Fibroblast of skin of left quadriceps (primary cell): ENCODE measurements around the gene NGEF.

Experiments
- DNase-seq, 2 experiments: peaks; one replicate each; pipeline ENCODE4 v3.0.0-alpha.2; 2013; ENCODE audit warnings: low read depth in 2 of 2

Gene NGEF

DNA sequence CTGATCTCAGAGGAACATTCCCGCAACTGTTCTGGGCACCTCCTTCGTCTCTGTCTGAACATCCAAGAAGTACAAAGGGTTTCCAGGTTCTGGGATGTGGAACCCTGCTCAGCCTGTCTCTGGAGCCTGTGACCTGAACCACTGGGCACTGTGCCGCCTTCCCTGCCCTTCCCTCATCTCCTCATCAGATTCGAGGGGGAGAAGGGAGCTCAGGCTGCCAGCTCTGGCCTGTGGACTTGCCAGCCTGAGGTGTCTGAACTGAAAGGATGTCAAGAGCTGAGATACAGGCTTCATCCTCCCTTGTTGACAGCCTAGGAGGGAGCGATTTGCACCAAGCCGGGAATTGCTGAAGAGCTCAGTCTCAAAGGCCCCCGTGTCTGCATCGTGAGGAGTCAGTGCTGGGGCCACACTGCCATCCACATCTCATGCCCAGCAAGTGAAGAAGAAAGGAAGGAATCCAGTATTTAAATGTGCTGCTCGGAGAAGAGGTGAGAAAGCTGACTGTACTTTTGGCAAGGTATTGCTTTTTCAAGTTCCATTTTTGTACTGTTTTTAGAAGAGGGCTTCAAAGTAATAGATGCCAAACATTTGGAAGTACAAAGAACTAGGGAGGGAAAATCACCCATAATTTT lies 32.0 kb upstream of the NGEF start:
- no peak for DNase-seq

- no peak for DNase-seq
Measured at GRCh38 chr2:233042549-233042948, 29.5 kb upstream of the NGEF start.

DNA sequence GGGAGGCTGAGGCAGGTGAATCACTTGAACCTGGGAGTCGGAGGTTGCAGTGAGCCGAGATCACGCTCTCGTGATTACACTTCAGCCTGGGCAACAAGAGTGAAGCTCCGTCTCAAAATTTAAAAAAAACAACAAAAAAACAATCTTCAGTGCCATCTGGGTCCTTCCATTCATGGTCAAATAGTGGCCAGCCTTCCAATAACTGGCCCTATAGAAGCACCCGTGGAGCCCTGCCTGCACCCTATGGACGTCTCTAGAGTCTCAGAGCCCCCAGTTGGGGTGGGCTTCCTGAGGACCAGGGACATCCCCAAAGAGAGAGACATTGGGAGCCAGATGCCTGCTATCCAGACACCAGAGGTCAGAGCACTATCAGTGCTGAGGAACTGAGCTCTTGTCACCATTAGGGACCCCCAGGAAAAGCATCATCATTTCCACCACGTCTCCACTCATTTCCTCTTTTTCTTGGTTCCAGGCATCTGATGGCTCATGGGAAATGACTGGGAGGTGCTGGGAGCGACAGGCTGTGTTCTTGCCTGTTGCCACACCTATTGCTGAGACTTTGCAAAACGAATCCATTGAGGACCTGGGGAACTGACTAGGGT lies 28.8 kb upstream of the NGEF start:
- no peak for DNase-seq

- no peak for DNase-seq
Measured at GRCh38 chr2:233040571-233040970, 27.5 kb upstream of the NGEF start.

GRCh38 chr2:233039846-233040530 lies 26.9 kb upstream of the NGEF start:
- DNase-seq = no peak

- DNase-seq = no peak
Measured at GRCh38 chr2:233039212-233039845, 26.3 kb upstream of the NGEF start.

DNA sequence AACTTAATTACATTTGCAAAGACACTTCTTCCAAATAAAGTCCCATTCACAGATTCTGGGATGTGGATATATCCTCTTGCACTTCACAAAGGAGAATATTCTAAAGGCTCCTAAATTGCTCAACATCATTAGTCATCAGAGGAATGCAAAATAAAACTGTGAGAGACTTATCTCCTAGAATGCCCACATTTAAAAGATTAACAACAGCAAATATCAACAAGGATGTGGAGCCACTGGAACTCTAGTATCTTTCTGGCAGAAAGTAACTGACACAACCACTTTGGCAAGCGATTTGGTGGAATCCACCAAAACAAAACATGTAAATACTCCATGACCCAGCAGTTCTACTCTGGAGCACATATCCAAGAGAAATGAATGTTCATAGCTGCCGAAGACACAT lies 24.0 kb upstream of the NGEF start:
- DNase-seq = no peak

DNA sequence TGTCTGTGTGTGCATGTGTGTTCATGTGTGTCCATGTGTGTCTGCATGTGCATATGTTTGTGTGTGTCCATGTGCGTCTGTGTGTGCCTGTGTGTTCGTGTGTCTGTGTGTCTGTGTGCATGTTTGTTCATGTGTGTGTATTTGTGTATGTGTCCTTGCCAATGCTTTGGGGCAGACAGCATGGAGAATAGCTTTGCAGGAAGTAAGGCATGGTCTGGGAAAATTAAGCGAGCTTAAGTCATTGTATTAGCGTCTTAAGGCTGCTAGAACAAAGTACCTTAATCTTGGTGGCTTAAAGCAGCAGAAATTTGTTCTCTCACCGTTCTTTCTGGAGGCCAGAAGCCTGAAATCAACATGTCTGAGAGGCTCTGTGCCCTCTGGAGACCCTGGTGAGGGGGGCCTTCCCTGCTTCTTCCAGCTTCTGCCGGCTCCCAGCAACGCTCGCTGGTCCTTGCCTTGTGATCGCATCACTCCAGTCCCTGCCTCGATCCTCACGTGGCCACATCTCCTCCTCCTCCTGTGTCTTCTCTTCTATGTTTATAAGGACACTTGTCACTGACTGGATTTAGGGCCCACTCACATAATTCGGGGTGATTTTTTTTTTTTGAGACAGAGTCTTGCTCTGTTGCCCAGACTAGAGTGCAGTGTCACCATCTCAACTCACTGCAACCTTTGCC lies 23.2 kb upstream of the NGEF start:
- DNase-seq = no peak

DNA sequence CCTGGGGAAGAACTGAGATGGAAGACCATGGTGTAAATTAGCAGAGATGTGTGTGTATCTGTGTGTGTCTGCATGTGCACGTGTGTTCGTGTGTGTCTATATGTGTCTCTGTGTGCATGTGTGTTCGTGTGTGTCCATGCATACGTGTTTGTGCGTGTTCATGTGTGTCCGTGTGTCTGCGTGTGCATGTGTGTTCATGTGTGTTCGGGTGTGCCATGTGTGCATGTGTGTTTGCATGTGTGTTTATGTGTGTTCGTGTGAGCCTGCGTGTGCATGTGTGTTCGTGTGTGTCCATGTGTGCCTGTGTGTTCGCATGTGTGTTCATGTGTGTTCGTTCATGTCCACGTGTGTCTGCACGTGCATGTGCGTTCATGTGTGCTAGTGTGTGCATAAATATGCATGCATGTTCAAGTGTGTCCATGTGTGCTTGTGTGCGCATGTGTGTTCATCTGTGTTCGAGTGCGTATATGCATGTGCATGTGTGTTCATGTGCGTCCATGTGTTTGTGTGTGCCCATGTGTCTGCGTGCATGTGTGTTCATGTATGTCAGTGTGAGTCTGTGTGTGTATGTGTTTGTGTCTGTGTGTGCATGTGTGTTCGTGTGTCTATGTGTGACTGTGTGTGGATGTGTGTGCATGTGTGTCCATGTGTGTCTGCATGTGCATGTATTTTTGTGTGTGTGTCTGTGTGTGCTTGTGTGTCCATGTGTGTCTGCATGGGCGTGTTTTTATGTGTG lies 22.5 kb upstream of the NGEF start:
- DNase-seq = no peak

DNA sequence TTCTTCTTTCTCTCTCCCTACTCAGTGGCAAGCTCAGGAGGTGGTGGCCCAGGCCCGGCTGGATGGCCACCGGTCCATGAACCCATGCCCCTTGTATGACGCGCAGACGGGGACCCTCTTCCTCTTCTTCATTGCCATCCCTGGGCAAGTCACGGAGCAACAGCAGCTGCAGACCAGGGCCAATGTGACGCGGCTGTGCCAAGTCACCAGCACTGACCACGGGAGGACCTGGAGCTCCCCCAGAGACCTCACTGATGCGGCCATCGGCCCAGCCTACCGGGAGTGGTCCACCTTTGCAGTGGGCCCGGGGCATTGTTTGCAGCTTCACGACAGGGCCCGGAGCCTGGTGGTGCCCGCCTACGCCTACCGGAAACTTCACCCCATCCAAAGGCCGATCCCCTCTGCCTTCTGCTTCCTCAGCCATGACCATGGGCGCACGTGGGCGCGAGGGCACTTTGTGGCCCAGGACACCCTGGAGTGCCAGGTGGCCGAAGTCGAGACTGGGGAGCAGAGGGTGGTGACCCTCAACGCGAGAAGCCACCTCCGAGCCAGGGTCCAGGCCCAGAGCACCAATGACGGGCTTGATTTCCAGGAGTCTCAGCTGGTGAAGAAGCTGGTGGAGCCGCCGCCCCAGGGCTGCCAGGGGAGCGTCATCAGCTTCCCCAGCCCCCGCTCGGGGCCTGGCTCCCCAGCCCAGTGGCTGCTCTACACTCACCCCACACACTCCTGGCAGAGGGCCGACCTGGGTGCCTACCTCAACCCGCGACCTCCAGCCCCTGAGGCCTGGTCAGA lies 21.2 kb upstream of the NGEF start:
- no peak for DNase-seq

DNA sequence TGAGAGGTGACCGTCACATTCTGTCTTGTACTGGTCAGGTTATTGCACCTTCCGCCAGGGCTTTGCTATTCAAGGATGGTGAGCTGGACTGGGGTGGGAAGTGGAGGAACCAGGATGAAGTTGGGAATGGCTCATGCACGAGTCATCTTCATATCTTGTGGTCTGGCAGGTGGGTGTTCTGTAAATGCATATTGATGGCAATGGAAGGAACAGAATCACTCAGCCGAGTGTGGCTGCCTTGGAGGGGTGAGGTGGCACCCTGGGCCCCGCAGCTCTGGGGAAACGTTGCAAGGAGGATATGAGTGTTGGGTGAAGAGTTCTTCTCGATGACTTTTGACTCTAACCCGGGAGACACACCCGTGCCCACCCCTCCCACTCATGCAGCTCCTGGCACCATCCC lies 20.6 kb upstream of the NGEF start:
- no peak for DNase-seq

DNA sequence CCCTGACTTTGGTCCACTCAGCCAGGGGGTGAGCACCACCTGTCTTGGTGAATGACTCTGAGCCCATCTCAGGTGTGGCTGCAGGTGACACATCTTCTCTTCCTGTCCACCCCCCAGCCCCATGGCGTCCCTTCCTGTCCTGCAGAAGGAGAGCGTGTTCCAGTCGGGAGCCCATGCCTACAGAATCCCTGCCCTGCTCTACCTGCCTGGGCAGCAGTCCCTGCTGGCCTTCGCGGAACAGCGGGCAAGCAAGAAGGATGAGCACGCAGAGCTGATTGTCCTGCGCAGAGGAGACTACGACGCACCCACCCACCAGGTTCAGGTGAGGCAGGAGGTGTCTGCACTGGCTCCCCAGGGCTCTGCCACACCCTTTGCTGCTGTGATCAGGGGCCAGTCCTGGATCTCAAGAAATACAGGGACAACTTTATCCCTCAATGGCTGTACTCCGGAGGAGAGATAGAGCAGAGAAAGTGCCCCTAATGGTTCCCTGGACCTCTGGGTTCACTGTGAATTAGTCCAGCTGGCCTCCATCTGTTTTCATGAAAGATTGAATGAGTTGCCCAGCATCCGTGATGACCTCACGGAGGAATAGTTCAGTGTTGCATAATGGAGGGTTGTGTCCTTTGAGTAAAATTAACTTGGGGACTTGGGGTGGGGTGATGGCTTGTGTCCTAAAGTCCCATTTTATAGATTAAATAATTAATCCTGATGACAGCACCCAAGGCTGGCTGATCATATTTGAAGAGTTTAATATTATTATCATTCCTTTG lies 19.7 kb upstream of the NGEF start, which contains the start of gene NEU2:
Gene NEU2, plus strand, starts transcription at position 122 of the 770 bp plus-strand sequence. Its CDS starts 0 bp downstream, at position 122.
- DNase-seq = no peak

DNA sequence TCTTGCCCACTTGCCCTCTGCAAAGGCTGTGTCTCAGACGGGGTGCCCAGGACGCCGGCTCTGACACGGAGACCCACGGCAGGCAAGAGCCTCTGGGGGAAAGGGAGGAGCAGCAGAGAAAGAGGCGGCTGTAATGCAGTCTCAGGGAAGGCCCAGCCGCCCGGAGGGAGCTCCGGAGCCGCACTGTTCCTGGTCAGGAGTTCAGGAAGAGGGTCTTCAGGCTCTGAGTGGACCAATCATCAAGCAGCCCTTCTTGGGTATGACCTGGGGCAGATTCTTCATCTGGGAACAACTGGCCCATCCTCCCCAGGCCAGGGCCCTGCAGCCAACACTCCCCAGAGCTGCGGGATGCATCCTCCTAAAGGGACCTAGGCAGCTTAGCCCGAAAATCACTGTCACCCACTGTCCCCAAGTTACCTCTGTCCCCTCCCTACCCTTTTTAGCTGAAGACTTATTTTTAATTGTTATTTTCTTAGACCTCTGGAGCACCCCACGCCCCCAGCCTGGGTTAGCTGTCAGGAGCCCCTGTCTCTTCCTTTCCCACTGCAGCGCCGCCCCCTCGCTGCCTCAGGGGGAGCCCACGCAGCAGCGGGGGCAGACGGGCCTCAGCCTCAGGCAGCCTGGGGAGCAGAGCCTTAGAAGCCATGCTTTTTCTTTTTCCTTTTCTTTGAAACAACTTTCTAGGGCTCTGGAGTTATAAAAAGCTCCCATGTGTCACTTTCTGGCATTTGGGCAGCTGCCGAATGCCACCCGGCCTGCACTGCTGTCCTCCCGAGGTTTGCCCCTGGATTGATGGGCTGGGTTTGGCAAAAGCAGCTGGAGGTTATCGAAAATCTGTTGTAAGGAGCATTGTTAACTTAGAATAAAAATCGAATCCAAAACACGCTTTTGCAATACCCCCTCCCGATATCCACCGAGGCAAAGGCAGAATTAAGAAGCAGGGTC lies 18.8 kb upstream of the NGEF start:
- DNase-seq = no peak

GRCh38 chr2:233029321-233029720 lies 16.3 kb upstream of the NGEF start:
- DNase-seq = no peak

GRCh38 chr2:233026198-233026813 lies 13.2 kb upstream of the NGEF start:
- no peak for DNase-seq

GRCh38 chr2:233025706-233026105 lies 12.7 kb upstream of the NGEF start:
- no peak for DNase-seq

- no peak for DNase-seq
Measured at GRCh38 chr2:233023761-233024410, 10.8 kb upstream of the NGEF start.
